Right cardiac atrium (tissue), 5 donors: ENCODE results near the gene ZNF800. TPM values are rescaled to one million over a fixed set of nuclear protein-coding genes. Genes with fewer than 3 reads are reported as not detected.

Source experiments
- polyA plus RNA-seq: library from polyadenylated mRNA; stranded (reverse); fragments of 200-250 nt; gene quantifications from one replicate; pipeline ENCODE4 v1.2.3, GENCODE V29; 2013
- total RNA-seq, 4 donors: library from RNA; stranded (reverse); fragmentation: NEBNext Ultra II Directional; extraction: Animal tissue kit (Norgen Biotek cat#: 25700); gene quantifications; one replicate each; pipeline ENCODE4 v1.2.1, GENCODE V29; 2021
- donor health status: healthy with polysubstance abuse.
- donor health status: DM: no; HTN: yes; CAD: no.
- donor health status: DM: no; HTN: no; CAD: no.
- donor health status: DM: no; HTN: yes; CAD: no; lungs with severe emphysema.
- donor health status: DM: yes; HTN: yes; CAD: no.

The ZNF800 gene
- total and polyA plus RNA-seq, 5 donors = 5.9 to 29.3 (median 25.1) TPM

Other genes starting within 250 kb of the ZNF800 start
- gene GRM8, start 139.8 kb downstream of the ZNF800 start, total RNA-seq = not detected
- 0.09 TPM for gene GRM8, start 139.8 kb downstream of the ZNF800 start, polyA plus RNA-seq
- 10 to 100 TPM in 1 of 4 donors, 1 to 10 TPM in 3; 7.4 to 10.4 (median 8.1) TPM for gene GCC1, start 192.9 kb upstream of the ZNF800 start, total RNA-seq
- gene GCC1, start 192.9 kb upstream of the ZNF800 start, polyA plus RNA-seq = 3.7 TPM
- 10 to 100 TPM; 70.4 to 88.0 (median 81.2) TPM for gene ARF5, start 195.7 kb upstream of the ZNF800 start, total RNA-seq
- gene ARF5, start 195.7 kb upstream of the ZNF800 start, polyA plus RNA-seq = 129 TPM
- under 1 TPM in 3 of 4 donors, not detected in 1; 0.26 to 0.63 (median 0.45) TPM for gene FSCN3, start 201.0 kb upstream of the ZNF800 start, total RNA-seq
- 0.09 TPM for gene FSCN3, start 201.0 kb upstream of the ZNF800 start, polyA plus RNA-seq
- gene PAX4, start 225.4 kb upstream of the ZNF800 start, total RNA-seq = not detected
- not detected for gene PAX4, start 225.4 kb upstream of the ZNF800 start, polyA plus RNA-seq